ENCODE data around the gene RDX.

The RDX gene

DNA sequence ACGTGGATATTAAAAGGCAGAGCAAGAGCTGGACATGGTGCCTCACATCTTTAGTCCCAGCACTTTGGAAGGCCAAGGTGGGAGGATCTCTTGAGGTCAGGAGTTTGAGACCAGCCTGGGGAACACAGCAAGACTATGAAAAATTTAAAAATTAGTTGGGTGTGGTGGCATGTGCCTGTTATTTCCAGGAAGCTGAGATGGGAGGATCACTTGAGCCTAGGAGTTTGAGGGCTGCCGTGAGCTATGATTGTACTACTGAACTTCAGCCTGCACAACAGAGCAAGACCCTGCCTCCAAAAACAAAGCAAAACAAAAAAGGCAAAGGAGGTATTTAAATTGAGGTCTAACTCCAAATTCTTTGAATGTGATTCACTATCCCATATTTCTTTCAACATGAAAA is 23.5 kb downstream of the RDX start:
- no peak for TF ChIP-seq CTCF (IDR thresholded peaks at IDR 0.05; ENCODE audit: low read depth, low read length)
- no peak overlapping the region for H3K4me3 ChIP-seq (ENCODE audit: low read depth, low read length)

- TF ChIP-seq CTCF (IDR thresholded peaks at IDR 0.05; ENCODE audit: low read depth, low read length), result no peak
- no peak overlapping the region for H3K4me3 ChIP-seq (ENCODE audit: low read depth, low read length)
Measured at GRCh38 chr11:110269996-110270395, 26.4 kb downstream of the RDX start.

DNA sequence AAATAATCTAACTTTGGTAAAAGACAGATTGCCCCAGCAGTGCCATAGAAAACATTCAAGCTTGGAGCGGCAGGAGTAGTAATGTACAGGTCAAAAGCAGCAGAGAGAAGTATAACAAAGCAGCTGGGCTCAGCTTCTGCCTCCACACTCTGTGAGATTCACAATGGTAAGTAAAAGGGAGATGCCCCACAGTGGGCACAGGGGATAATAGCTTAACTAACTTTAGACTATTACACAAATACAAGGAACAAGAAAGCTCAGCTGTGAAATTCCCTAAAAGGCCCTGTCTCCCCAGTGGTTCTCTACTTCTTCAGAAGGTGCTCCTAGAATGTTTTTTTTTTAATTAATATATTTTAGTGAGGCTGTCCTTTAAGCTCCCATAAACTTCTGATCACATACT is 28.0 kb downstream of the RDX start:
- H3K4me3 ChIP-seq (ENCODE audit: low read depth, low read length), result no peak overlapping the region
- no peak for TF ChIP-seq CTCF (IDR thresholded peaks at IDR 0.05; ENCODE audit: low read depth, low read length)

GRCh38 chr11:110262072-110262403 is 34.4 kb downstream of the RDX start:
- H3K4me3 ChIP-seq (ENCODE audit: low read depth, low read length), result no peak overlapping the region
- no peak for TF ChIP-seq CTCF (IDR thresholded peaks at IDR 0.05; ENCODE audit: low read depth, low read length)

DNA sequence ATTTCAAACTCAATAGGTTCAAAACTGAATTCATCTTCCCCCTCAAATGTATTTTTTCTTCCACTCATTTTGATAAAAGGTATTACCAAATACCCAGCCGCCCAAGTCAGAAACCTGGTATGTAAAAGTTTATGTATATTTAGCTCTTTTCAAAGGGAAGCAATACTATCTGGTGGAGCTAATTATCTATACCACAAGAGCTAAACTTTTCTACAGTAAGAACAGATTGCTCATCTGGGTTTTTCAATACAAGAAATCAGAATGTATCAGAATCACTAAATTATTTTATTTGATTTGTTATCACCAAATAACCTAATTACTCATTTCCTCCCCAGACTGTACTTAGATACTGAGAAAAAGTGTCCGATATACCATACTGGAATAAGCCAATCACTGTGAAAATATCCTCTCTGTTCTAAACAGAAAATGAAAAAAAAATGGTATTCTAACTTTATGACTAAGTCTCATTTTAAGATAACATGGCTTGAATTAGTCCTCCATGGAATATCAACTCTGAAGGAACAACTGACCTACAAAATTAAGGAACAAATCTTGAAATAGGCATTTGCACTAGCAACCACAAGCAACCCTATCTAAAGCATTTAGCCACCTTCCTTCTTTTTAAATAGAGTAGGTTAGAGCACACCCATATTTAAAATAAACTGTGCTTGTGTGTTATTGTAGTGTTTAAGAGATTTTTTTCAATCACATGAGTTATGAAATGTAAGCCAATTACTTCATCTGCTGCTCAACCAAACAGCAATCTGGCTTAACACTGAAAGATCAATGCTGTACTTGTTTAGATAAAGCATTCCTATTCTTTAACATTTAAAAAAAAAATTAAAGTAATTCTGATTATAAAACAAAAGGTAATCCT is 35.0 kb downstream of the RDX start:
- TF ChIP-seq CTCF (IDR thresholded peaks at IDR 0.05; ENCODE audit: low read depth, low read length), result no peak
- no peak overlapping the region for H3K4me3 ChIP-seq (ENCODE audit: low read depth, low read length)

DNA sequence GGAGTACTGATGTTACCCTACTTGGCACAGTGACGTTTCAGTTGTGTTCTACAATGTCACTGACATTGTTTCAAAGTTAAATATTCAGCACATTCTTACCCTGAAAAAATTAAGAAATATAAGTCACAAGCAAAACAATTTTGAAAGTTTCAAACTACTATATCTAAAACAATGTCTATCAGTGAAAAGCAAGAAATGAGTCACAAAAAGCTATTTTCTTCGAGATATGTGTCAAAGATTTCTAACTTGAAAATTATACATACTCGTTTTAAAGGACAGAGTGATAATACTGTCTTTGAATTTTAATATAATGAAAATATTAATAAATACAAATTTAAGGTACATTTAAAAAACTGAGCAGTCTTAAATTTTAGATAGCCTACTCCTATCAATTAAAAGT is 42.9 kb downstream of the RDX start:
- no peak for TF ChIP-seq CTCF (IDR thresholded peaks at IDR 0.05; ENCODE audit: low read depth, low read length)
- no peak overlapping the region for H3K4me3 ChIP-seq (ENCODE audit: low read depth, low read length)

- no peak for TF ChIP-seq CTCF (IDR thresholded peaks at IDR 0.05; ENCODE audit: low read depth, low read length)
- H3K4me3 ChIP-seq (ENCODE audit: low read depth, low read length), result no peak overlapping the region
Measured at GRCh38 chr11:110251836-110252235, 44.6 kb downstream of the RDX start.
